ENCODE measurements around the gene JMJD4. TPM values are rescaled to one million over a fixed set of nuclear protein-coding genes. Genes with fewer than 3 reads are reported as not detected.

Gene JMJD4
- total RNA-seq, 1 experiment from 2014 or later: 20.7 TPM

GRCh38 chr1:227776331-227776771 lies 41.2 kb upstream of the JMJD4 start:
- no peak overlapping the region for H3K27ac ChIP-seq (ENCODE audit: low read depth, low read length, poor library complexity, severe bottlenecking)
- no TSS peak for BruUV-seq (replicated peaks)
- ChIA-PET POLR2A (ENCODE audit: low non-redundant PET) (no interaction called here), CTCF (no interaction called here)
- no peaks in the 10 kb centered on the region for H3K27me3 ChIP-seq (replicated peaks; ENCODE audit: insufficient read depth, low read depth, low read length, poor library complexity)
- H3K4me3 ChIP-seq (ENCODE audit: low read depth, low read length, poor library complexity, severe bottlenecking): no peak overlapping the region
- no peak for DNase-seq (ENCODE audit: low spot score)
- H3K36me3 ChIP-seq (ENCODE audit: insufficient read depth, low read length, poor library complexity, severe bottlenecking): no peaks in the 10 kb centered on the region
- TF ChIP-seq CTCF (conservative IDR thresholded peaks at IDR 0.05; ENCODE audit: low read depth, low read length) (no peak), EZH2 (IDR thresholded peaks at IDR 0.05; ENCODE audit: borderline replicate concordance, low read depth, low read length, poor library complexity, severe bottlenecking) (no peak)
- no peaks in the 10 kb centered on the region for H3K4me1 ChIP-seq (ENCODE audit: insufficient read depth, low read length, poor library complexity, severe bottlenecking)
- H3K9me3 ChIP-seq (ENCODE audit: low read depth, low read length, poor library complexity, severe bottlenecking): no peaks in the 10 kb centered on the region
- intact Hi-C loops (cut with micrococcal nuclease; ENCODE audit: unreplicated experiment): no loop called here

GRCh38 chr1:227775841-227776240 lies 40.7 kb upstream of the JMJD4 start:
- intact Hi-C loops (cut with micrococcal nuclease; ENCODE audit: unreplicated experiment): no loop called here
- H3K27ac ChIP-seq (ENCODE audit: low read depth, low read length, poor library complexity, severe bottlenecking): no peak overlapping the region
- H3K4me1 ChIP-seq (ENCODE audit: insufficient read depth, low read length, poor library complexity, severe bottlenecking): no peaks in the 10 kb centered on the region
- H3K4me3 ChIP-seq (ENCODE audit: low read depth, low read length, poor library complexity, severe bottlenecking): no peak overlapping the region
- no peaks in the 10 kb centered on the region for H3K27me3 ChIP-seq (replicated peaks; ENCODE audit: insufficient read depth, low read depth, low read length, poor library complexity)
- no peaks in the 10 kb centered on the region for H3K36me3 ChIP-seq (ENCODE audit: insufficient read depth, low read length, poor library complexity, severe bottlenecking)
- TF ChIP-seq CTCF (conservative IDR thresholded peaks at IDR 0.05; ENCODE audit: low read depth, low read length): no peak
- no peak for TF ChIP-seq EZH2 (IDR thresholded peaks at IDR 0.05; ENCODE audit: borderline replicate concordance, low read depth, low read length, poor library complexity, severe bottlenecking)
- no peaks in the 10 kb centered on the region for H3K9me3 ChIP-seq (ENCODE audit: low read depth, low read length, poor library complexity, severe bottlenecking)
- no peak for DNase-seq (ENCODE audit: low spot score)
- POLR2A ChIA-PET (ENCODE audit: low non-redundant PET): no interaction called here
- CTCF ChIA-PET: no interaction called here
- no TSS peak for BruUV-seq (replicated peaks)

GRCh38 chr1:227774821-227775661 lies 39.9 kb upstream of the JMJD4 start:
- Histone ChIP-seq H3K9me3 (ENCODE audit: low read depth, low read length, poor library complexity, severe bottlenecking) (no peaks in the 10 kb centered on the region), H3K36me3 (ENCODE audit: insufficient read depth, low read length, poor library complexity, severe bottlenecking) (no peaks in the 10 kb centered on the region), H3K4me3 (ENCODE audit: low read depth, low read length, poor library complexity, severe bottlenecking) (no peak overlapping the region), H3K4me1 (ENCODE audit: insufficient read depth, low read length, poor library complexity, severe bottlenecking) (no peaks in the 10 kb centered on the region), H3K27me3 (replicated peaks; ENCODE audit: insufficient read depth, low read depth, low read length, poor library complexity) (no peaks in the 10 kb centered on the region), H3K27ac (ENCODE audit: low read depth, low read length, poor library complexity, severe bottlenecking) (no peak overlapping the region)
- POLR2A ChIA-PET (ENCODE audit: low non-redundant PET): no interaction called here
- TF ChIP-seq CTCF (conservative IDR thresholded peaks at IDR 0.05; ENCODE audit: low read depth, low read length) (no peak), EZH2 (IDR thresholded peaks at IDR 0.05; ENCODE audit: borderline replicate concordance, low read depth, low read length, poor library complexity, severe bottlenecking) (no peak)
- intact Hi-C loops (cut with micrococcal nuclease; ENCODE audit: unreplicated experiment): no loop called here
- BruUV-seq (replicated peaks): no TSS peak
- no peak for DNase-seq (ENCODE audit: low spot score)
- CTCF ChIA-PET: no interaction called here
